ENCODE measurements around the gene GBF1.

GBF1 gene

GRCh38 chr10:102245082-102245931, at the start of gene GBF1:
Gene GBF1, plus strand, starts transcription at chr10:102245532. Its CDS starts 13,407 bp downstream, at chr10:102258939.
- Histone ChIP-seq H3K4me2 (peak within 1 kb of the TSS; percentile 69), H3K79me2 (ENCODE audit: insufficient read depth, low read depth) (peaks cover 49% of the 10 kb centered on the region), H2AFZ (ENCODE audit: low read depth) (peak within 1 kb of the TSS; percentile 62), H3K27ac (peak within 1 kb of the TSS; percentile 65), H3K9ac (peak within 1 kb of the TSS; percentile 72), H3K27me3 (ENCODE audit: insufficient read depth, low read depth) (no peaks in the 10 kb centered on the region), H3K4me3 (IDR thresholded peaks at IDR 0.05; ENCODE audit: insufficient read depth, low read depth, low read length) (peak within 1 kb of the TSS; percentile 59), H3K36me3 (ENCODE audit: insufficient read depth) (no peaks in the 10 kb centered on the region), H4K20me1 (ENCODE audit: insufficient read depth) (peaks cover 8% of the 10 kb centered on the region; the same call in 1 of the 2 replicates), H3K4me1 (ENCODE audit: low read depth, poor library complexity, severe bottlenecking) (peaks cover 30% of the 10 kb centered on the region)
- no peak for TF ChIP-seq CTCF (conservative IDR thresholded peaks at IDR 0.05; ENCODE audit: low read depth, low read length)

DNA sequence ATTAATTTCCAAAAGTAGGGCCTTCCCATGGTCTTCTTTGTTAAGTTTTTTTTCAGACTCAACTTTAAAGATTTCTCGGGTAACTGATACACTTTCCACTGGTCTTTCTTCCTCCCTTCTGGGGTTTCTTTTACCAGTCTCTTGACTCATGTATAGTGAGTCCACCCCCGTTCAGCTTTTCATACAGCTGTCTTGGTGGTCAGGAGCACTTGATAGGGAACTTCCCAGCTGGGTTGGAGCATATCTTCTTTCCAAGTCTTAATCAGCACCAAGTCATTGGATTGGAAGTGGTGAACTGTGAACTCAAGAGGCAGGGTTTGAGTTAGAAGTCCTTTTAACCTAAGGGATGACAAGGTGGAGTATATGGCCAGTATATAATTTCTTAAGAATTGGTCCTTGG, 48.4 kb upstream of the GBF1 start:
- Histone ChIP-seq H3K27me3 (ENCODE audit: insufficient read depth, low read depth) (no peaks in the 10 kb centered on the region), H3K4me2 (no peak overlapping the region), H4K20me1 (ENCODE audit: insufficient read depth) (no peaks in the 10 kb centered on the region), H2AFZ (ENCODE audit: low read depth) (no peak overlapping the region), H3K27ac (no peak overlapping the region), H3K36me3 (ENCODE audit: insufficient read depth) (no peaks in the 10 kb centered on the region), H3K4me3 (IDR thresholded peaks at IDR 0.05; ENCODE audit: insufficient read depth, low read depth, low read length) (no peak overlapping the region), H3K79me2 (ENCODE audit: insufficient read depth, low read depth) (no peaks in the 10 kb centered on the region), H3K9ac (no peak overlapping the region), H3K4me1 (ENCODE audit: low read depth, poor library complexity, severe bottlenecking) (peaks cover 3% of the 10 kb centered on the region)
- no peak for TF ChIP-seq CTCF (conservative IDR thresholded peaks at IDR 0.05; ENCODE audit: low read depth, low read length)

DNA sequence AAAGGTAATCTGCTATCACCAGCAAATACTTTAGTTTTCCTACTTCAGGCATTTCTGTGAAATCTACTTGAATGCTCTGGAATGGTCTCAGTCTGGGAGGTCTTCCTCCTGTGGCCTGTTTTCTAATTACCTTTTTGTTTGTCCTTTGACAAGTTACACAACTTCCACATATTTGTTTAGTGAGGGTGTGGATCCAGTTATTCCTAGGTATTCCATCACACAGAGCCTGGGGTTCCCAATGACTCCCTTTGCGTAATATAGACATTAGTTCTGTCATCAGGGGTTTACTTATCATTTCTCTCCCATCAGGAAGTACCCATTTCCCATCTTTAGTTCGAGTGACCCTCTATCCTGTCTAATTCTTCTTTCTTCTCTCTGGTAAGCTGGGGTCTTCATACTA, 47.3 kb upstream of the GBF1 start:
- Histone ChIP-seq H3K27me3 (ENCODE audit: insufficient read depth, low read depth) (no peaks in the 10 kb centered on the region), H2AFZ (ENCODE audit: low read depth) (no peak overlapping the region), H3K36me3 (ENCODE audit: insufficient read depth) (no peaks in the 10 kb centered on the region), H4K20me1 (ENCODE audit: insufficient read depth) (no peaks in the 10 kb centered on the region), H3K4me3 (IDR thresholded peaks at IDR 0.05; ENCODE audit: insufficient read depth, low read depth, low read length) (no peak overlapping the region), H3K79me2 (ENCODE audit: insufficient read depth, low read depth) (no peaks in the 10 kb centered on the region), H3K9ac (no peak overlapping the region), H3K27ac (no peak overlapping the region), H3K4me1 (ENCODE audit: low read depth, poor library complexity, severe bottlenecking) (peaks cover 6% of the 10 kb centered on the region), H3K4me2 (no peak overlapping the region)
- no peak for TF ChIP-seq CTCF (conservative IDR thresholded peaks at IDR 0.05; ENCODE audit: low read depth, low read length)

- TF ChIP-seq CTCF (conservative IDR thresholded peaks at IDR 0.05; ENCODE audit: low read depth, low read length), result no peak
- no peak overlapping the region for H2AFZ ChIP-seq (ENCODE audit: low read depth)
Measured at GRCh38 chr10:102200751-102201640, 44.3 kb upstream of the GBF1 start.

More at GRCh38 chr10:102200751-102201640, 44.3 kb upstream of the GBF1 start:
- H3K27me3 ChIP-seq (ENCODE audit: insufficient read depth, low read depth), result no peaks in the 10 kb centered on the region
- no peak overlapping the region for H3K4me2 ChIP-seq
- no peaks in the 10 kb centered on the region for H3K79me2 ChIP-seq (ENCODE audit: insufficient read depth, low read depth)
- H4K20me1 ChIP-seq (ENCODE audit: insufficient read depth), result no peaks in the 10 kb centered on the region
- H3K4me3 ChIP-seq (IDR thresholded peaks at IDR 0.05; ENCODE audit: insufficient read depth, low read depth, low read length), result no peak overlapping the region
- no peak overlapping the region for H3K27ac ChIP-seq
- H3K9ac ChIP-seq, result no peak overlapping the region
- H3K36me3 ChIP-seq (ENCODE audit: insufficient read depth), result no peaks in the 10 kb centered on the region
- H3K4me1 ChIP-seq (ENCODE audit: low read depth, poor library complexity, severe bottlenecking), result peaks cover 6% of the 10 kb centered on the region

All from KMS-11 (cell line).